Breast epithelium (tissue), 3 donors: ENCODE results near the gene MIGA1.
"Not testable (repeated sequence)": the region's sequence is repeated elsewhere in the genome, so short reads cannot be mapped to it uniquely, and the experiment has no call there.

Experiments
- POLR2A ChIP-seq: fragments of 450-650 bp; IDR thresholded peaks from one replicate; pipeline ENCODE4 v1.6.1; 2016; ENCODE audit warnings: antibody characterized with exemption, mild to moderate bottlenecking, moderate library complexity
- POLR2AphosphoS5 ChIP-seq, 3 donors: sonication (generic); formaldehyde crosslinking; IDR thresholded peaks; one replicate each; pipeline ENCODE4 v1.6.1; 2017; ENCODE audit warnings: antibody characterized with exemption in 3 of 3
- TF ChIP-seq, protein P1 (sequence below), 3 donors: fragments of 450-650 bp; IDR thresholded peaks; one replicate each; pipeline ENCODE4 v1.5.1; 2016 to 2017; ENCODE audit warnings: antibody characterized with exemption in 3 of 3, mild to moderate bottlenecking in 3 of 3, moderate library complexity in 3 of 3

DNA sequence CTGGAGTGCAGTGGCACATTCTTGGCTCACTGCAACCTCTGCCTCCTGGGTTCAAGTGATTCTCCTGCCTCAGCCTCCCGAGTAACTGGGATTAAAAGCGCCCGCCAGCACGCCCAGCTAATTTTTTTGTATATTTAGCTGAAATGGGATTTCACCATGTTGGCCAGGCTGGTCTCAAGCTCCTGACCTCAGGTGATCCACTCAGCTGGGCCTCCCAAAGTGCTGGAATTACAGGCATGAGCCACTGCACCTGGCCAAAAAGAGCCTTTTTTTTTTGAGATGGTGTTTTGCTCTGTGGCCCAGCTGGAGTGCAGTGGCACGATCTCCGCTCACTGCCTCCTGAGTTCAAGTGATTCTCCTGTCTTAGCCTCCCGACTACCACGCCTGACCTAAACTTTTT is 47.4 kb downstream of the MIGA1 start:
- TF ChIP-seq POLR2AphosphoS5 (IDR thresholded peaks at IDR 0.05); POLR2A: not testable (repeated sequence)
- TF ChIP-seq, protein P1, sequence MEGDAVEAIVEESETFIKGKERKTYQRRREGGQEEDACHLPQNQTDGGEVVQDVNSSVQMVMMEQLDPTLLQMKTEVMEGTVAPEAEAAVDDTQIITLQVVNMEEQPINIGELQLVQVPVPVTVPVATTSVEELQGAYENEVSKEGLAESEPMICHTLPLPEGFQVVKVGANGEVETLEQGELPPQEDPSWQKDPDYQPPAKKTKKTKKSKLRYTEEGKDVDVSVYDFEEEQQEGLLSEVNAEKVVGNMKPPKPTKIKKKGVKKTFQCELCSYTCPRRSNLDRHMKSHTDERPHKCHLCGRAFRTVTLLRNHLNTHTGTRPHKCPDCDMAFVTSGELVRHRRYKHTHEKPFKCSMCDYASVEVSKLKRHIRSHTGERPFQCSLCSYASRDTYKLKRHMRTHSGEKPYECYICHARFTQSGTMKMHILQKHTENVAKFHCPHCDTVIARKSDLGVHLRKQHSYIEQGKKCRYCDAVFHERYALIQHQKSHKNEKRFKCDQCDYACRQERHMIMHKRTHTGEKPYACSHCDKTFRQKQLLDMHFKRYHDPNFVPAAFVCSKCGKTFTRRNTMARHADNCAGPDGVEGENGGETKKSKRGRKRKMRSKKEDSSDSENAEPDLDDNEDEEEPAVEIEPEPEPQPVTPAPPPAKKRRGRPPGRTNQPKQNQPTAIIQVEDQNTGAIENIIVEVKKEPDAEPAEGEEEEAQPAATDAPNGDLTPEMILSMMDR (IDR thresholded peaks at IDR 0.05), result not testable (repeated sequence)
